Parathyroid adenoma (tissue), 2 donors: ENCODE measurements around the gene ACYP1.
A peak's percentile ranks its signal among the peaks of the same experiment; 100 is the strongest.
"Not testable (repeated sequence)": the region's sequence is repeated elsewhere in the genome, so short reads cannot be mapped to it uniquely, and the experiment has no call there.

Experiments used
- H2AFZ ChIP-seq: fragments of 300-600 bp; sonication (generic); one replicate; pipeline ENCODE4 v1.7.0; 2017; ENCODE audit warnings: antibody characterized with exemption, mild to moderate bottlenecking
- H3K27ac ChIP-seq: fragments of 300-600 bp; sonication (generic); one replicate; pipeline ENCODE4 v1.7.0; 2017
- H3K27me3 ChIP-seq: fragments of 300-600 bp; sonication (generic); one replicate; pipeline ENCODE4 v1.7.0; 2017; ENCODE audit warnings: low read length; ENCODE audit not compliant: control insufficient read depth, insufficient read depth
- H3K36me3 ChIP-seq: fragments of 300-600 bp; sonication (generic); one replicate; pipeline ENCODE4 v1.7.0; 2017; ENCODE audit warnings: low read length; ENCODE audit not compliant: control insufficient read depth, insufficient read depth
- H3K4me1 ChIP-seq: fragments of 300-600 bp; sonication (generic); one replicate; pipeline ENCODE4 v1.7.0; 2017; ENCODE audit warnings: control low read depth
- H3K4me2 ChIP-seq: fragments of 300-600 bp; sonication (generic); one replicate; pipeline ENCODE4 v1.7.0; 2017; ENCODE audit warnings: low read length
- H3K4me3 ChIP-seq: fragments of 300-600 bp; sonication (generic); one replicate; pipeline ENCODE4 v1.7.0; 2017; ENCODE audit warnings: low read depth, low read length
- H3K79me2 ChIP-seq: fragments of 300-600 bp; sonication (generic); one replicate; pipeline ENCODE4 v1.7.0; 2017; ENCODE audit warnings: control low read depth
- H3K9ac ChIP-seq: fragments of 300-600 bp; sonication (generic); one replicate; pipeline ENCODE4 v1.7.0; 2017; ENCODE audit warnings: mild to moderate bottlenecking
- H3K9me3 ChIP-seq: fragments of 300-600 bp; sonication (generic); one replicate; pipeline ENCODE4 v1.7.0; 2017; ENCODE audit warnings: low read length; ENCODE audit not compliant: control insufficient read depth
- CTCF ChIP-seq: fragments of 300-600 bp; sonication (generic); IDR thresholded peaks from one replicate; pipeline ENCODE4 v1.7.0; 2017; ENCODE audit warnings: antibody characterized with exemption, mild to moderate bottlenecking
- donor health status: primary hyperparathyroidism.

The ACYP1 gene

GRCh38 chr14:75069811-75070145 lies 6.0 kb upstream of the ACYP1 start:
- Histone ChIP-seq H3K79me2 (peaks cover 6% of the 10 kb centered on the region), H3K9me3 (no peaks in the 10 kb centered on the region)

GRCh38 chr14:75069121-75069810 lies 5.4 kb upstream of the ACYP1 start, which contains the start of gene ZC2HC1C:
TSS of gene ZC2HC1C (plus strand) at chr14:75069641. CDS start at chr14:75070574, 933 bp downstream.
- Histone ChIP-seq H3K9ac (peak within 1 kb of the TSS; percentile 84), H3K79me2 (peaks cover 7% of the 10 kb centered on the region), H3K27me3 (no peaks in the 10 kb centered on the region), H3K36me3 (no peaks in the 10 kb centered on the region), H2AFZ (peak within 1 kb of the TSS; percentile 76), H3K4me2 (peak within 1 kb of the TSS; percentile 75), H3K4me1 (peaks cover 16% of the 10 kb centered on the region), H3K27ac (peak within 1 kb of the TSS; percentile 97), H3K4me3 (peak within 1 kb of the TSS; percentile 77), H3K9me3 (no peaks in the 10 kb centered on the region)
- TF ChIP-seq CTCF, result peak; percentile 12

More at GRCh38 chr14:75069811-75070145, 6.0 kb upstream of the ACYP1 start:
- peak overlapping the region; percentile 84 for H3K9ac ChIP-seq
- TF ChIP-seq CTCF, result no peak
- peak overlapping the region; percentile 97 for H3K27ac ChIP-seq
- peak overlapping the region; percentile 76 for H2AFZ ChIP-seq
- peaks cover 16% of the 10 kb centered on the region for H3K4me1 ChIP-seq
- peak overlapping the region; percentile 77 for H3K4me3 ChIP-seq
- no peaks in the 10 kb centered on the region for H3K27me3 ChIP-seq
- peak overlapping the region; percentile 75 for H3K4me2 ChIP-seq
- H3K36me3 ChIP-seq, result no peaks in the 10 kb centered on the region

- H3K4me2 ChIP-seq, result peak overlapping the region; percentile 75
- H3K4me1 ChIP-seq, result peaks cover 16% of the 10 kb centered on the region
- H3K4me3 ChIP-seq, result peak overlapping the region; percentile 77
- peak overlapping the region; percentile 84 for H3K9ac ChIP-seq
- peak overlapping the region; percentile 76 for H2AFZ ChIP-seq
- no peaks in the 10 kb centered on the region for H3K36me3 ChIP-seq
- H3K27me3 ChIP-seq, result no peaks in the 10 kb centered on the region
- no peak for TF ChIP-seq CTCF
- peak overlapping the region; percentile 97 for H3K27ac ChIP-seq
- no peaks in the 10 kb centered on the region for H3K9me3 ChIP-seq
- peaks cover 7% of the 10 kb centered on the region for H3K79me2 ChIP-seq
Observed at GRCh38 chr14:75068294-75069120, 4.7 kb upstream of the ACYP1 start.

GRCh38 chr14:75067765-75068164 lies 3.9 kb upstream of the ACYP1 start:
- not testable (repeated sequence) for H3K9ac ChIP-seq, H3K79me2 ChIP-seq, H3K36me3 ChIP-seq, H3K9me3 ChIP-seq, H3K27me3 ChIP-seq
- peak overlapping the region; percentile 77 for H3K4me3 ChIP-seq
- peak overlapping the region; percentile 75 for H3K4me2 ChIP-seq
- H3K27ac ChIP-seq, result peak overlapping the region; percentile 97
- peak overlapping the region; percentile 76 for H2AFZ ChIP-seq
- peaks cover 16% of the 10 kb centered on the region for H3K4me1 ChIP-seq

GRCh38 chr14:75067212-75067611 lies 3.4 kb upstream of the ACYP1 start:
- H3K27me3 ChIP-seq, result no peaks in the 10 kb centered on the region
- H3K79me2 ChIP-seq, result peaks cover 7% of the 10 kb centered on the region
- no peaks in the 10 kb centered on the region for H3K9me3 ChIP-seq
- H3K9ac ChIP-seq, result no peak overlapping the region
- TF ChIP-seq CTCF, result no peak
- no peaks in the 10 kb centered on the region for H3K36me3 ChIP-seq
- peaks cover 16% of the 10 kb centered on the region for H3K4me1 ChIP-seq
- H3K4me3 ChIP-seq, result peak overlapping the region; percentile 77
- no peak overlapping the region for H3K4me2 ChIP-seq
- no peak overlapping the region for H2AFZ ChIP-seq
- no peak overlapping the region for H3K27ac ChIP-seq
